GM19397 (cell line): ENCODE measurements around the gene XYLT1.

Experiments used
- ATAC-seq: cut with Tn5 transposase; IDR thresholded peaks from one replicate; pipeline ENCODE4 v1.9.1; 2021; ENCODE audit warnings: mild to moderate bottlenecking, moderate library complexity; ENCODE audit not compliant: unreplicated experiment

The XYLT1 gene

GRCh38 chr16:17362183-17362582, 108.6 kb downstream of the XYLT1 start:
- no peak for ATAC-seq

DNA sequence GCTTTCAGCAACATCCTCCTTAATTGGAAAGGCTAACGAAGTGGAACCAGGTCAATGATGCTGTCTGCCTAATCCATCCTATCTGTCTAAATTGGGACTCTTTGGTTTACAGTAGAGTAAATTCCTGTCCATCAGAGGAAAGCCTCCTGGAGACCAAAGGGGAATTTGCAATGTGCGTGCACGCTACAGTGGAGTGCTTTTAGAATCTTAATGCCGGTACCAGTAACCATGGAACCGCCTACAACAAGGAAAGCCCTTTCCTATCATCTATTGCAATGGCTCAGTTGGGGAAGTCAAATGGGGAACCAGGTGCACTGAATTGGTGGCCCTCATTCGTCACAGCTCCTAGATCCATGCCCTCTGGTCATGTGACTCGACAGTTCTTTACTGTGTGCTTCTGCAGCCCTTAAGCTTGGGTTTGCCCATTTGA, 110.1 kb downstream of the XYLT1 start:
- ATAC-seq = no peak

DNA sequence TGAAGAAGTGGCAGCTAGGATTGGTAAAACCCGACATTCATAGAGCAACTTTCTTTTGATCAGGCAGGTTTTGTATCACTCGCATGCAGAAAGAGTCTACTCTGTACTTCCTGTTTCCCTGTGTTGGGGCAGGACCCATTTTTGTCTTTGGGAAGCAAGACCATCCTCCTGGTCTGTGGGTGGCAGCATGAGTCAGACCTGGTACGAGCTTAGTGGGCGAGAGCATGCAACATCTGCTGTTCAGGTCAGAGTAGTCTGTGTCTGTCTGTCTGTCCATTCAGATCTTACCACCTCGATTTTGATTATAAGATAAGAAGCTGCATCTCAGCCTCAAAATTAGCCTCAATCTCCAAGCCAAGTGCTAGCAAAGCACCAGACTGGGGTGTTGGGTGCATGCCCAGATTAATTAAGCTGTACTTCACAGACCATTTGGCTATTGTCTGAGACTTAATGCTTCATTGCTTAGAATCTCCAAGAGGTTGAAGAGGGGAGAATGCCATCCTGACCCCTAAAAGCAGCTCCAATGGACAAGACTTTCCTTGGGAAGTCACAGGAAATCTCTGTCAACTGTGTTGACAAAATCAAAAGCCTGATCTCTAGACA, 110.9 kb downstream of the XYLT1 start:
- no peak for ATAC-seq

DNA sequence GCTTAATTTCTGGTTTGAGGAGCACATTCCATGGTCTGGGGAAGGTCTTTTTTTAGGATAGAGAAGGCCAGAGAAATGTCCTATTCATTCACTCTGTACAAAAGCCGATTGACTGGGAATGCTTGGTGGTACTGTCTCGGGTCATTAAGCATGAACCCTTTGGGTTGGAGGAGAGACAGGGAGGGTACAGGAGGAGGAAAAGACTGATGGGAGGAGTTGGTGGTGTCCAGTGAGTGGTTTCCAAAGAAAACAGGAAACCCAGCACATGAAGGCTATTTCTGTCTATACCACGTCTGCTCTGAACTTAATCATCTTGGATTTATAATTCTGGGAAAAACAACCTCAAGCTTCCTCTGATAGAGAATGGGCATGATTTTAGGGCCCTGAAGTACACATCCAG, 111.9 kb downstream of the XYLT1 start:
- ATAC-seq = no peak

DNA sequence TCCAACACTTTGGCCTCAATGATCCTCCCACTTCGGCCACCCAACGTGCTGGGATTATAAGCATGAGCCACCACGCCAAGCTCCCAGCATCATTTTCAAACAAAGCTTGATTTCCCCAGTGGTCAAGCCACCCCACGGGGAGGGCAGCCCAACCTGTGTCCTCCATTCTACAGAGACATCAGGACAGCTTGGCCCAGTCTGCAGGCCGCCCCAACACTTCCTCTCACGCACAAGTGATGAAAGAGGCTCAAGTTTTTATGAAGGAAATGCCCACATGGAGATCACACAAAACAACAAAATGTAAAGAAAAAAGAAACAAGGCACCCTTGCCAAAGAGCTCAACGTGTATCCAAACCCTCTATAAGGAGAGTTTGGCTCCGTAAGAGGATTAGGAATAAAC, 112.4 kb downstream of the XYLT1 start:
- no peak for ATAC-seq

- no peak for ATAC-seq
Measured at GRCh38 chr16:17357307-17358062, 113.3 kb downstream of the XYLT1 start.

- no peak for ATAC-seq
Measured at GRCh38 chr16:17356243-17356933, 114.4 kb downstream of the XYLT1 start.

DNA sequence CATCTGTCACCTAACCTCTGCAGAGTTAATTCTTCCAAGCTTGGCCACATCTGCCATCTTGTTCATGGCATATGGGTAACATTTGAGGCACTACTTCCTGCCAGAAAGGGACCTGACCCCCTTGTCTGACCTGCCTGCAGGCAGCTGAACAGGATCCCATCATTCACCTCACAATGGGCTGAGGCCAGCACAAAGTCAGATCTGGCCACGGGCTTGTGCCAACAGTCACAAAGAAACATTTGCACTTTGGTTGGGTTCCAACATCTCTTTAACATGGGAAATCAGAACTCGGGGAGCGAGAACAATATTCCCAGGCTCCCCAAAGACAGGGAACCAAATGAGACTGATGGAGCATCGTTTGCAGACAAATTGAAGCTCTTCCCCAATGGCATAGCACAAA, 116.1 kb downstream of the XYLT1 start:
- no peak for ATAC-seq

DNA sequence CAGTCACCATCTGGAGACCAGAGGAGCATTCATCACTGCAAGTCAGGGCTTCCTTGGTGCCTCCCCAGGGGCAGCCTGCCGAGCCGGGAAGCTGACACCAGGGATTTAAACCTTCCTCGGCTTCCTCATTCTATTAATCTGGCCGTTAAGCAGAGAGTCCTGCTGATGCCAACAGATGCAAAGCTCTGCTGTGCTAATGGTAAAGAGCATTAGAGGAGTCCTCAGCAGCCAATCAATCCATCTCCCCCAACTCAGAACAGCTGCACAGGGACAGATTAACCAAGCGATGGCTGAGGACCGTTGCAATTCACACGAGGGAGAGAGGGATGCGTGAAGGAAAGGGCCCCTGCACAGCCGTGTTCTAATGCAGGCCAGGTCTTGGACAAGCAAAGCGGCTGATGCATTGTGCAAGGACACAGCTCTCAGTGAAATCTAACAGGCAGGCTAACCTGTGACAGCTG, 116.6 kb downstream of the XYLT1 start:
- ATAC-seq = no peak

- no peak for ATAC-seq
Measured at GRCh38 chr16:17353561-17353960, 117.2 kb downstream of the XYLT1 start.

- ATAC-seq = no peak
Measured at GRCh38 chr16:17351441-17352035, 119.2 kb downstream of the XYLT1 start.

GRCh38 chr16:17350207-17350606, 120.6 kb downstream of the XYLT1 start:
- no peak for ATAC-seq

- ATAC-seq = no peak
Measured at GRCh38 chr16:17348826-17349225, 121.9 kb downstream of the XYLT1 start.

DNA sequence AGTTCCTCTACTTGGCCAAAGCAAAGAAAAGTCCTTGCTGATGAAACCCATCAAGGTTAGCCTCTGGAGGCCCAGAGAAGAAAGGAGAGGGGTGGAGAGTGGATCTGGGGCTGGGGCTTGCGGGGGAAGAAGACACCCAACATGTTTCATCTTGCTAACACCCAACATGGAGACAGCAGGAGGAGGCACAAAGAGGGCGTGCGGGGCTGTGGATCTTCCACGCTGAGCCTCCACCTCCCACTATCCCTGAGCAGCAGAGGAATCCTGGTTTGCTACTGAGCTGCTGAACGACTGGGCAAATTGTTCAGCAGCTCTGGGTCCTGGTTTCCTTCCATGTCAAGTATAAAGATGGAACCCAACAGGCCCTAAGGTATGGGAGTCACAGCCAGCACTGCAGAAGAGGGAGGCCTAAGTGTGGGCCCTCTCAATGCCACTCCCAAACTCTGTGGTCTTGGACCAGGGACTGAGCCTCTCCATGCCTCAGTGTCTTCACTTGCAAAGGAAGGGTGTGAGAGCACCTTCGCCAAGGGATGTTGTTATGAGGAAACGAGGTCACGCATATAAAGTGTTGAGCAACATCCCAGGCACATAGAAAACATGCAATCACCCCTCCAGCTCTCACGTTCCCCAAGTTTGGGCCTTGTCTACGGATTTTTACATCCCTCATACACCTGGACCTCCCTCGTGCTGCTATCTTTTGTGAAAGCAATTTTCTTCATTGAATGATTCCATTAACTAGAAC, 122.5 kb downstream of the XYLT1 start:
- no peak for ATAC-seq

DNA sequence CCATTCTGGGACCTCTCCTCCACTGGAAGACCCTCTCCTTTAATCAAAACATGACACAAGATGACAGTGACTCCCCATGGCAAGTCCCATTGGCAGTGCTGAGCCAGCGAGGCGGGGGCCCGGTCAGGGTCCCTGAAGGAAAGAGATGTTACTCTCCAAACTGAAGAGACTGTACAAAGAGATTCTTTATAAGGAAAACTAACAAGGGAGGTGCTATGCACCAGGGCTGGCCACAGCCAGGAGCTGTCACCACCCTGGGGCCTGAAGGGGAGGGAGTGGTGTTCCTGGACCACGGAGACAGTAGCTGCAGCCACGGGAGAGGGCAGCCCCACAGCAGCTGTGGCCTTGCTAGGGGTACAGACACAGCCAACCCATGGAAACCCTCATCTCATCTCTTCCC, 123.1 kb downstream of the XYLT1 start:
- ATAC-seq = no peak

- ATAC-seq = no peak
Measured at GRCh38 chr16:17346621-17347569, 123.9 kb downstream of the XYLT1 start.

DNA sequence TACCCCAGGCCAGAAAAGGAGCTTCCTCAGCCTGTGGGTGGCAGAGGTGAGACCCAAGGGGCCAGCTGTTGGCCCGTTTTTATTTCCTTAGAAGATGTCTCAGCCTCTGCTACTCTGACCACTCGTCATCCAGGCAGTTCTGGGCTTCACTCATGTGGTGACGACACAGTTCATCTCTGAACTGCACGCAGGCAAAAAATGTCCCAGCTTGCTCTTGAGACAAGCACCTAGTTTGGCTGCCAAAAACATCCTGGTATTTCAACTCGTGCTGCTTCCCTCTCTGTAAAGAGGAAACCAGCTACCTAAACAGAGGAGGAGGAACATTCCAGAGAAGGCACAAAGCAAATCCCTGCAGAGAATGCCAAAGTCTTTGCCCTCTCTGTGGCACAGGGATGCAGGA, 125.7 kb downstream of the XYLT1 start:
- ATAC-seq = no peak

- no peak for ATAC-seq
Measured at GRCh38 chr16:17343728-17344127, 127.0 kb downstream of the XYLT1 start.

DNA sequence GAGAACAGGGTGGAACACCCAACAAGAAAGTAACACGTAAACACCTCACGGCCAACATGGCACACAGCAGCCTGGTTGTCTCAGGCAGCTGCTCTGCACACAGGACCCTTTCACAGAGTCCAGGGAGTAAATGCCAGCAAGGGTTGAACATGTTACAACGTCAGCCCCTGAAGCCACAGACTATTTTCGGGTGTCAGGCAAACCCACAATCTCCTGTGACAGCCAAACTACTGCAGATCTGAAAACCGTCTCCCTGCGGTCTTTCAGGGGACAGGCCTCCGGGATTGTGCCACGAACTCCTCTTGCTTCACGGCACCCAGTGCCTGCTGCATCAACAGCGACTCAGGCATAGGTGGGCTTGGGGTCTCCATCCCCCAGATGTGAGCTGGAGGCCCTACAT, 127.7 kb downstream of the XYLT1 start:
- ATAC-seq = no peak

DNA sequence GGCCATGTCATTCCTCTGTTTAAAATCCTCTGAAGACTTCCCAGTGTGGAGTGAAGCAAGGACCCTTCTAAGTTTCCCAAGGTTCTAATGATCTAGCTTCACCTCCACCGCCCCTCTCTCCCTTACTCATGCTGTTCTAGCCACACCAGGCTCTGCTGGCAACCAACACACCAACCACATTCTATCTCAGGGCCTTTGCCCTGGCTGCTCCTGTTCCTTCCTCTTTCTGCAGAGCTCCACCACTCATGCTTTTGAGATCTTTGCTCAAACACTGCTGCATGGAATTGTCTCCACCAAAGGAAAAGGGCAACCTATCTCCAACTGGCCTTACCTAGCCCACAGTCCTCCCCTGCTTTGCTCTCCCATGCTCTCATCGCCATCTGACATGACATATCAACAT, 128.7 kb downstream of the XYLT1 start:
- ATAC-seq = no peak
